ENCODE results near the gene ADH4. TPM values are rescaled to one million over a fixed set of nuclear protein-coding genes. Genes with fewer than 3 reads are reported as not detected.

ADH4 gene
- total RNA-seq, 1 experiment from 2014 or later, result not detected

- peaks cover 3 to 18% (median 7%) of the 10 kb centered on the region in 3 experiments; a peak in 5 of 7 replicates for H3K36me3 Mint-ChIP-seq (ENCODE audit: insufficient read depth in 1 of 3, low read depth in 3 of 3)
- no CpG with 5 or more reads among the region's 1 CpG for WGBS (ENCODE audit: extremely low coverage, insufficient read length, low lambda C conversion rate)
- H2BK15ac ChIP-seq (ENCODE audit: low read depth, low read length), result no peak overlapping the region
Measured at GRCh38 chr4:99179626-99180025, 35.5 kb upstream of the ADH4 start.

More at GRCh38 chr4:99179626-99180025, 35.5 kb upstream of the ADH4 start:
- no peaks in the 10 kb centered on the region for H3K27me3 ChIP-seq (ENCODE audit: insufficient read depth, low read length)
- TF ChIP-seq CTCF (conservative IDR thresholded peaks at IDR 0.05), result no peak
- no peaks in the 10 kb centered on the region for H3K23me2 ChIP-seq (ENCODE audit: insufficient read length, low read depth, low read length, poor library complexity, severe bottlenecking)
- H2BK5ac ChIP-seq (ENCODE audit: insufficient read length, low read length), result no peak overlapping the region
- H3T11ph ChIP-seq (ENCODE audit: low read length), result no peak overlapping the region
- no peaks in the 10 kb centered on the region for H3K4me1 ChIP-seq (ENCODE audit: insufficient read depth, low read length)
- H3K9ac ChIP-seq (ENCODE audit: extremely low read depth, insufficient read length, low read length), result no peak overlapping the region
- Mint-ChIP-seq H3K4me3 (no peak overlapping the region), H3K4me1 (no peaks in the 10 kb centered on the region), H3K27ac (peak overlapping the region in 1 of 3 experiments; percentile 74; a peak in 3 of 7 replicates), H3K9me3 (peaks cover 17 to 23% of the 10 kb centered on the region in 2 experiments), H3K27me3 (ENCODE audit: low read depth) (no peaks in the 10 kb centered on the region)
- H4K8ac ChIP-seq (replicated peaks; ENCODE audit: insufficient read length, low read depth, low read length), result no peak overlapping the region
- H3K9me3 ChIP-seq (ENCODE audit: control insufficient read depth, low read depth, low read length), result no peaks in the 10 kb centered on the region
- H2AFZ ChIP-seq (ENCODE audit: low read length), result no peak overlapping the region
- H3K14ac ChIP-seq (ENCODE audit: insufficient read depth, low read length), result no peak overlapping the region
- DNase-seq, result no peak
- no peak overlapping the region for H3K18ac ChIP-seq (ENCODE audit: insufficient read length, low read depth, low read length)
- no peak overlapping the region for H2BK20ac ChIP-seq (ENCODE audit: low read depth, low read length, poor library complexity, severe bottlenecking)
- H3K4ac ChIP-seq (ENCODE audit: low read depth, low read length), result no peak overlapping the region
- H3K79me1 ChIP-seq (ENCODE audit: insufficient read depth, low read depth, low read length, poor library complexity, severe bottlenecking), result no peaks in the 10 kb centered on the region
- no peak overlapping the region for H3K27ac ChIP-seq (ENCODE audit: insufficient read length, low read depth, low read length)
- H3K4me2 ChIP-seq (ENCODE audit: insufficient read depth, insufficient read length, low read length), result no peak overlapping the region
- H4K91ac ChIP-seq (ENCODE audit: insufficient read length, low read depth, low read length), result no peak overlapping the region
- H4K20me1 ChIP-seq (ENCODE audit: control insufficient read depth, insufficient read depth, insufficient read length), result no peaks in the 10 kb centered on the region
- no peak overlapping the region for H3K23ac ChIP-seq (ENCODE audit: insufficient read length, low read depth, low read length)
- H4K5ac ChIP-seq (ENCODE audit: insufficient read length, low read depth, low read length), result no peak overlapping the region
- H2AK5ac ChIP-seq (ENCODE audit: insufficient read length, low read length), result no peak overlapping the region
- H3K56ac ChIP-seq (ENCODE audit: insufficient read length, low read depth, low read length), result no peak overlapping the region
- H2BK12ac ChIP-seq (ENCODE audit: insufficient read length, low read depth, low read length), result no peak overlapping the region
- H2BK120ac ChIP-seq (ENCODE audit: low read depth, low read length, poor library complexity, severe bottlenecking), result no peak overlapping the region
- no peaks in the 10 kb centered on the region for H3K79me2 ChIP-seq (ENCODE audit: insufficient read depth, low read length)
